COLO668 (cell line): ENCODE results near the gene YPEL4.

Experiments used
- DNase-seq: peaks from one replicate; lab custom pipeline; 2025; ENCODE audit not compliant: unreplicated experiment; lab: John Stamatoyannopoulos, UW

The YPEL4 gene

GRCh38 chr11:57596266-57596885, 53.3 kb downstream of the YPEL4 start:
- no peak for DNase-seq
